Esophagus squamous epithelium (tissue), 5 donors: ENCODE results near the gene TES. TPM values are rescaled to one million over a fixed set of nuclear protein-coding genes. Genes with fewer than 3 reads are reported as not detected.
A peak's percentile ranks its signal among the peaks of the same experiment; 100 is the strongest.
"Not testable (repeated sequence)": the region's sequence is repeated elsewhere in the genome, so short reads cannot be mapped to it uniquely, and the experiment has no call there.

Source experiments
- DNase-seq: peaks from one replicate; lab custom pipeline; 2025; lab: John Stamatoyannopoulos, UW
- H3K27ac ChIP-seq, 4 donors: fragments of 200-600 bp; sonication (generic); one replicate each; pipeline ENCODE4 v1.5.1; 2016 to 2019; ENCODE audit warnings: mild to moderate bottlenecking in 1 of 4
- H3K27me3 ChIP-seq, 4 donors: fragments of 200-600 bp; sonication (generic); 1 replicate in 3 of 4; 2 replicates in 1 of 4; pipeline versions ENCODE4 v1.5.1 to v1.6.0; 2017 to 2021; ENCODE audit warnings: antibody characterized with exemption in 1 of 4
- H3K36me3 ChIP-seq, 3 donors: fragments of 200-600 bp; sonication (generic); one replicate each; pipeline ENCODE4 v1.5.1; 2016 to 2019
- H3K4me1 ChIP-seq, 3 donors: fragments of 200-600 bp; sonication (generic); one replicate each; pipeline ENCODE4 v1.5.1; 2017 to 2019
- H3K4me3 ChIP-seq, 4 donors: fragments of 200-600 bp; sonication (generic); 1 replicate in 3 of 4; 2 replicates in 1 of 4; pipeline ENCODE4 v1.5.1; 2016 to 2019; ENCODE audit warnings: mild to moderate bottlenecking in 2 of 4, moderate library complexity in 1 of 4
- H3K9me3 ChIP-seq, 3 donors: fragments of 200-600 bp; sonication (generic); one replicate each; pipeline ENCODE4 v1.5.1; 2016 to 2019
- CTCF ChIP-seq, 6 experiments: fragments of 450-650 bp in 4 of 6; fragments of 200-600 bp in 2 of 6; sonication (generic) in 2 of 6; IDR thresholded peaks; one replicate each; pipeline ENCODE4 v1.5.1; 2016 to 2019; ENCODE audit warnings: antibody characterized with exemption in 6 of 6, mild to moderate bottlenecking in 4 of 6, moderate library complexity in 4 of 6
- POLR2A ChIP-seq, 4 donors: fragments of 450-650 bp; IDR thresholded peaks; one replicate each; pipeline ENCODE4 v1.6.1; 2017; ENCODE audit warnings: antibody characterized with exemption in 4 of 4, mild to moderate bottlenecking in 4 of 4, moderate library complexity in 3 of 4
- WGBS, 2 donors: methylation state at CpG; one replicate each; pipeline ENCODE4 v1.1.5; 2018; 5-methylcytosine and 5-hydroxymethylcytosine counted together
- intact Hi-C: fragments of 100-400 bp; cut with DNase I; formaldehyde crosslinking; loops from one replicate; pipeline ENCODE4 v1.15.0; 2022
- total RNA-seq, 4 donors: library from RNA; depleted of rRNA; stranded (reverse); fragments of >200 nt; gene quantifications; one replicate each; pipeline ENCODE4 v1.1.0, GENCODE V29; 2016
- donor health status: DM: yes; HTN: yes; CAD: no.

The TES gene
- total RNA-seq, 4 donors from 2014 or later = 34.8 to 155 (median 67.0) TPM

GRCh38 chr7:116170180-116170579 is 40.2 kb upstream of the TES start:
- no peak for TF ChIP-seq CTCF (IDR thresholded peaks at IDR 0.05)
- no peaks in the 10 kb centered on the region for H3K9me3 ChIP-seq
- no peak overlapping the region for H3K4me3 ChIP-seq
- DNase-seq = no peak
- no peaks in the 10 kb centered on the region for H3K36me3 ChIP-seq
- H3K27me3 ChIP-seq = no peaks in the 10 kb centered on the region
- H3K4me1 ChIP-seq = no peaks in the 10 kb centered on the region
- no peak overlapping the region for H3K27ac ChIP-seq
- intact Hi-C loops = loop anchor here (10.0 kb wide), 2 partner anchors 415 to 645 kb away; no protein-coding TSS in a partner anchor

DNA sequence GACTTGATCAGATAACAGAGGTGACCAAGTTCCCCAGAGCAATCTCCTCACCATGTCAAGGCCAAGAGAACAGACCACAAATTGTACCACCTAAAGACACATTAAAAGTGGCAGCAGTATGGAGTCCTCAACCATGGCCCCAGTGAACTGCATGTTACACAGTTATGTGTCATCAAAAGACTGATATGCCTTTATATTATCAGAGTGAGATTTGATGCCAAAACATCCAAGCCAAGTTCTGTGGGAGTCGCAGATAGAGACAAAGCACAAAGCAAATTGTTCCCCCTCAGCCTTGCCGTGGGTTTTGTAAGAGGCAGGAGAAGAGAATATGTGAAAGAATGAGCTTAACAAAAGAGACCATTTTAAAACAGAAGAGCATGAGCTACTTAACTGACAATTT is 39.2 kb upstream of the TES start:
- H3K4me3 ChIP-seq = no peak overlapping the region
- no peak for DNase-seq
- H3K4me1 ChIP-seq = no peaks in the 10 kb centered on the region
- no peaks in the 10 kb centered on the region for H3K9me3 ChIP-seq
- TF ChIP-seq CTCF (IDR thresholded peaks at IDR 0.05) (no peak), POLR2A (IDR thresholded peaks at IDR 0.05) (no peak)
- intact Hi-C loops = loop anchor here (10.0 kb wide), 2 partner anchors 414 to 644 kb away; no protein-coding TSS in a partner anchor
- H3K27ac ChIP-seq = no peak overlapping the region
- 43 to 63% methylated on average over 2 of the region's 2 CpGs for WGBS, 2 donors
- no peaks in the 10 kb centered on the region for H3K36me3 ChIP-seq
- no peaks in the 10 kb centered on the region for H3K27me3 ChIP-seq

DNA sequence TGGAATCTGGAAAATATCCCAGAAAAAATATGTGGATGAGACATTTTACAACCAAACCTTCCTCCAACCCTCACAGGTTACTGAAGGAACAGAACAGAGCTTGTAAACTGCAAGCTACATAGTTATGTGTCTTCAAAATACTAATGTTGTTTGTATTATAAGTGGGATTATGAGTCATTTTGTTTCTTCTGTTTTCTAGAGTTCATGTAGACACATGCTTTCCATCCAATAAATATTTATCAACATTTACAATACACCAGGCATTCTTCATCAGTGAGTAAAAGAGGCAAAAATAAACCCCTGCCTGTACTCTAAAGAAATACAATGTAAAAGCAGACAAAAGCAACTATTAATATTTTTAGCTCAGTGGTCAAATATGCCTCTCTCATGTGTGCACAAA is 38.0 kb upstream of the TES start:
- Histone ChIP-seq H3K36me3 (no peaks in the 10 kb centered on the region), H3K27me3 (no peaks in the 10 kb centered on the region), H3K9me3 (no peaks in the 10 kb centered on the region), H3K4me3 (no peak overlapping the region), H3K27ac (no peak overlapping the region), H3K4me1 (no peaks in the 10 kb centered on the region)
- TF ChIP-seq CTCF (IDR thresholded peaks at IDR 0.05) (no peak), POLR2A (IDR thresholded peaks at IDR 0.05) (no peak)
- intact Hi-C loops = loop anchor here (10.0 kb wide), 2 partner anchors 412 to 642 kb away; no protein-coding TSS in a partner anchor
- no peak for DNase-seq

- DNase-seq = no peak
- Histone ChIP-seq H3K9me3 (no peaks in the 10 kb centered on the region), H3K36me3 (no peaks in the 10 kb centered on the region), H3K27ac (no peak overlapping the region), H3K4me3 (no peak overlapping the region), H3K27me3 (no peaks in the 10 kb centered on the region), H3K4me1 (no peaks in the 10 kb centered on the region)
- peak; percentile 27 to 72 (median 60) for TF ChIP-seq CTCF (IDR thresholded peaks at IDR 0.05)
- TF ChIP-seq POLR2A (IDR thresholded peaks at IDR 0.05) = no peak
- intact Hi-C loops = loop anchor here (10.0 kb wide), 2 partner anchors 411 to 641 kb away; no protein-coding TSS in a partner anchor
- WGBS, 2 donors = 57 to 60% methylated on average over 8 of the region's 8 CpGs
These were observed 37.0 kb upstream of the TES start for GRCh38 chr7:116173051-116174028.

DNA sequence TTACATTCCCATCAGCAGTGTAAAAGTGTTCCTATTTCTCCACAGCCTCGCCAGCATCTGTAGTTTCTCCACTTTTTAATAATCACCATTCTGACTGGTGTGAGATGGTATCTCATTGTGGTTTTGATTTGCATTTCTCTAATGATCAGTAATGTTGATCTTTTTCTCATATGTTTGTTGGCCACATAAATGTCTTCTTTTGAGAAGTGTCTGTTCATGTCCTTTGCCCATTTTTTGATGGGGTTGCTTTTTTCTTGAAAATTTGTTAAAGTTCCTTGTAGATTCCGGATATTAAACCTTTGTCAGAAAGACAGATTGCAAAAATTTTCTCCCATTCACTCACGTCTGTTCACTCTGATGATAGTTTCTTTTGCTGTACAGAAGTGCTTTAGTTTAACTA is 35.2 kb upstream of the TES start:
- not testable (repeated sequence) for H3K4me1 ChIP-seq, H3K4me3 ChIP-seq, H3K9me3 ChIP-seq, DNase-seq, H3K36me3 ChIP-seq, H3K27ac ChIP-seq, H3K27me3 ChIP-seq
- 82 to 91% methylated on average over 3 of the region's 3 CpGs for WGBS, 2 donors
- intact Hi-C loops = loop anchor here (5.0 to 10.0 kb wide), 3 partner anchors 62 to 640 kb away; no protein-coding TSS in a partner anchor
